Pulmonary artery endothelial cell (primary cell): ENCODE results near the gene NADK2. TPM values are rescaled to one million over a fixed set of nuclear protein-coding genes. Genes with fewer than 3 reads are reported as not detected.

Experiments used
- DNase-seq: peaks from one replicate; pipeline ENCODE4 v3.0.0-alpha.2; 2011; ENCODE audit warnings: low read depth, low spot score
- total RNA-seq: library from RNA; depleted of rRNA; stranded (reverse); fragments of >200 nt; gene quantifications from 2 replicates; pipeline ENCODE4 v1.2.3, GENCODE V29; 2014

Gene NADK2
- total RNA-seq, 1 donor from 2014 or later = 16.2 TPM

DNA sequence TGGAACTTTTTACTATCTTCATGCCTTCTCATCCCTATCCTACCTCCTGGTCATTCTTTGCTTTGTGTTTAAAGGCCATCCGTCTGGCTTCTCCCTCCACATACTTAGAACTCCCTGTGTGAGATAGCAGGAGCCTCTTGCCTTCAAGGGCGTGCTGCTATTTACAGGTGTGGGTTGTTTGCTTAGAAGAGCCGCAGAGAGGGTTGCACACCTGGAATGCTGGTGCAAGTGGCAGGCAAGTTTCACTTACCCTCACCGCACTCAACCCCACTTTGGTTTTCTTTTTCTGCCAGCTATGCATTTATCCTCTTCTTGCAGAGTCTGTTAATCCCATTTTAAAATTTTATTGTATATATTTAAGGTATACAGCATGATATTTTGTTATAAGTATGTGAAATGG is 77.3 kb downstream of the NADK2 start:
- no peak for DNase-seq

DNA sequence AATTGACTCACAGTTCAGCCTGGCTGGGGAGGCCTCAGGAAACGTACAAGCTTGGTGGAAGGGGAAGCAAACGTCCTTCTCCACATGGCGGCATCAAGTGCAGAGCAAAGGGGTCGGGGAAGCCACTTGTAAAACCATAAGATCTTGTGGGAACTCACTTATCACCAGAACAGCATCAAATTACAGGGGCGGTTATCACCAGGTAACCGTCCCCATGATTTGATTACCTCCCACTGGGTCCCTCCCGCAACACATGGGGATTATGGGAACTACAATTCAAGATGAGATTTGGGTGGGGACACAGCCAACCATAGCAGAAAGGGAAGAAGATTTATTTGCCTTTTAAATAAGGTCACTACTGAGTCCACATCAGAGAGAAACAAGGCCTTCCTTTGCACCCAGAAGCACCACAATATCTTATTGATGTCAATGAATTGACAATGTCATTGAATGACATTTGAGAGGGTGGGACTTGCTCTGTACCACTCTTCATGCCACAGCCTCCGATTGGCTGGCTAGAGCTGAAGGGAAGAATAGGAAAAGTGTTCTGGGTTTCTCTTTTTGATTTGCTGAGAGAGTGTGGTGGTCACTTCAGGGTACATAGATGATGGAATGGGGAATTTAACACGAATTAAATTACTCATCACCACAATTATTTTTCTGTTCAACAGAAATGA is 78.8 kb downstream of the NADK2 start:
- DNase-seq = no peak

DNA sequence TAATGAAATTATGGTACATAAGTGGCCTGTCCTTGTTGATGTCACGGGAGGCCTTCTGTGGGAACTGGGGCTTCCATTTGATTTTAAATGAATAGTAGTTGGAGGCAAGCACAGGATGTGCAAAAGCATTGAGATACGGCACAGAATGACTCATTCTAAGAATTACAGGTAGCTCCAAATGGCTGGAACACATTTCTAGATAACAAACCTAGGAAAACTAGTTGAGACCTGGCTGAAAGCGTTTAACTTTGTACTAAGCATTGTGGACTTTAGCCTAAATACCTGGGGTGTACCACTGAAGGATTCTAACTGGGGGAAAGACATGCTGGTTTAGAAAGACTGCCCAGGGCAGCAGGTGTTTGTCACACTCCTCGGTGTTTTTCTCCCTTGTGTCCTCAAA is 80.4 kb downstream of the NADK2 start:
- DNase-seq = no peak

DNA sequence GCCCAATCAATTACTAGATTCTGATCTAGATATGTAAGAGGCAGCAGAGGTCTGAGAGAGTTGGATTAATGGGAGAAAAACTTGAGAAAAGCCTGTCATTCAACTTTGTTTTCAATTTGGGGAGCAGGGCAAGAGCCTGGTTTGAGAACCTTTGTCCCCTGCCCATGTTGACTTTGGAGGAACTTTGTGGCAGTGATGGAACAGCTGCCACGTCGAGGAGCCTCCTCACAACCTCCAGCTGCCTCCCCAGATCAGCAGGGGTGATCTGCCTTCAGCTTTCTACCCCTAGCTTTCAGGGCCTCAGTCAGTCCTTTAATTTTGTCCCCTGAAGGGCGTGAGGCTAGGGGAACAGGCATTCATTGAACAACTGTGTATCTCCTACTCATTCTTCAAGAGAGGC is 81.1 kb downstream of the NADK2 start:
- no peak for DNase-seq

DNA sequence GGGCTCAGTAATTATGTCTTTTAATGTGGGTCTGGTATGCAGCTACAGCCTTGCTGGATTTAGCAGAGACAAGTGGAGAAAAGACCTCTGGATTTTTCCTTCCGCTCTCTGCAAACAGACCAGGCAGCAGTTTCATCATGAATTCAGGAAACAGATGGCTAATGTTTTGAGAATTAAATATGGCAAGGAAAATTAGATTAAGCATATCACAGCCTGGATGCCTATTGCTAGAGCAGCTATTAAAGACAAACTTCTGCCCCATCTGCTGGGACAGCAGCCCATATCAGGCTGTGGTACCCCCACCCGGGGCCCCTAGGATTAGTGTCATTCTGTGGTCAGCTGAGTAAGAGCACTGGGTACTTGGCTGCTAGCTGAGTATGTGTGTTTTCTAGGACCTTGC is 83.6 kb downstream of the NADK2 start:
- DNase-seq = no peak

DNA sequence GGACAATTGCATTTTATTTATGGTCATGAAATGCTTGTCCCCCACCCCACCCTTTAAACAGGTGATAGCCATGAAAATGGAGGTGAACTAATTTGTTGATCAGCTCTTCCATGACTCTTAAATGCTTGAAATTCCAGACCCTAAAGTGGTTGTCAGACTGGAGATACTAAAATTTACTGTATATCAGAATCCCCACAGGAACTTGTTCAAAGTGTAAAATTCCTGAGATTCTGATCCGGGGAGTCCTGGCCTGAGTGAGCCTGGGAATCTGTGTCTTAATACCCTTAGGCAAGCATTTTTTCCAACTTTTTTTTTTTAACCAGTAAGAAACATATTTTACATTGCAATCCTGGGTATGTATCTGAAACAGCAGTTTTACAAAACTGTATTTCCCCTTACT is 85.1 kb downstream of the NADK2 start:
- no peak for DNase-seq

DNA sequence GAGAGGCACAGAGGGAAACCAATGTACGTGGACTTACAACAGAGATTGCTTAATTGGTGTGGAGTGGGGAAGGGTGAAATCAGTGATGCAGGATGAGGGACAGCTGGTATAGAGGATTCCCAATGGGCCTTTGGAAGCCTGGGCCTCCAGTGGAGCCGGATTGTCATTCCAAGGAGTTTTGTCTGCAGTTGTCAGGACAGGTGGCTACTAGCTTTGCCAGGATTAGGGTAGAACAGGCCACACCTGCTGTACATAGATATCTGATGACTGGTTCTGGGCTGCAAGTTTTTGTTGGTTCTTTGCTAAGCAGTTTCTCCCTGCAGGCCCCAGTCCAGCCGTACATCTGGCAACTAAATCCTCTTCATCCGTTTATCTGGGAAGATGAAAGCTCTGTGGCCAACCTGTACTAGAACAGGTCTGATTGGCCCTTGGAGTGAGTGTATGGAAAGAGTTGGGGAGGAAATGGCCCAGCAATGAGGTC is 85.6 kb downstream of the NADK2 start:
- no peak for DNase-seq

DNA sequence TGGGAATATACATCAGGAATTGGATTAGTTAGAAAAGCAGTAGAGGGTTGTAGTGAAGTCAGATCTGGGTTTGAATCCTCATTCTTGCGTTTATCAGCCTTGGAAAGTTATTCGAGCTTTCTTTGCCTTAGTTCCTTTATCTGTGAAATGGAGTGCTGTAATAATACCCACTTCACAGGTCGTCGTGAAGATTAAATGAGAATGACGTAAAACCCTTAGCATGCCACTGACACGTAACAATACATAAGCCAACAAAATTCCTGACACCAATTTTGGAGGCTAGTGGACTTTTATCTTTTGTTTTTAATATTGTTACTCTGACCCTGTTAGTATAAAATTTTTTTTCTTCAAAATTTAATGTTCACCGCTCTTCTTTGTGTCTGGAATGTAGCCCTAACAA is 86.4 kb downstream of the NADK2 start:
- no peak for DNase-seq

DNA sequence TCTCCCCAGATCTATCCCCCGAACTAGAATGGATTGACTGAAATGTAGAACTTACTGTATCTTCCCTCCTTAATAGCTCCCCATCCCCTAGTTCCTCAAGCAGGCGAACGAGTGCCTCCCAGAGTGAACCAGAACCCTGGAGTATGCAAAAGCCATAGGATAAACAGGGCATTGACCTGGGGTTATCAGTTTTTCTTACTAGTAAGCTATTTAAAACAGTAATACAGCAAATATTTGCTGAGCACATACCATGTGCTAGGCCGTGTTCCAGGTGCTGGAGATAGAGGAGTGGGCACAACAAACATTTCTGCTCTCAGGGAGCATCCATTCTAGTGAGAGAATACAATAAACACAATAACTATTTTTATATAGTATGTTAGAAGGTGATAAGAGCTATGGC is 88.0 kb downstream of the NADK2 start:
- DNase-seq = no peak

DNA sequence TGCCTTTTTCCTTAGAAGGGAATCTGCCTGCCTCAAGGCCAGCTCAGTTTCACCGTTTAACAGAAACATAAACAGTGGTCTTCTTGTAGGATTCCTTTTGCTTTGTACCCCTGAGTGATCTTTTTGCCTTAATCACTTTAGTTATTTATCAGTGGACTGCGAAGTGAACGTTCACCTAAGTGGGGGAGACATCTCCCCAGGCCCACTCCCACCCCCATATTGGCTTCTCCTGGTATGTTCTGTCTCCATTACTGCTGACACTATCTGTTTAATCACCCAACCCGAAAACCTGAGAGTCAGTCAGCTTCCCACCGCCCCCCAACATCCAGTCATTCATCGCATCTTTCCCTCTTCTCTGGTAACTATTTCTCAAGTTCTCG is 88.4 kb downstream of the NADK2 start:
- DNase-seq = no peak

DNA sequence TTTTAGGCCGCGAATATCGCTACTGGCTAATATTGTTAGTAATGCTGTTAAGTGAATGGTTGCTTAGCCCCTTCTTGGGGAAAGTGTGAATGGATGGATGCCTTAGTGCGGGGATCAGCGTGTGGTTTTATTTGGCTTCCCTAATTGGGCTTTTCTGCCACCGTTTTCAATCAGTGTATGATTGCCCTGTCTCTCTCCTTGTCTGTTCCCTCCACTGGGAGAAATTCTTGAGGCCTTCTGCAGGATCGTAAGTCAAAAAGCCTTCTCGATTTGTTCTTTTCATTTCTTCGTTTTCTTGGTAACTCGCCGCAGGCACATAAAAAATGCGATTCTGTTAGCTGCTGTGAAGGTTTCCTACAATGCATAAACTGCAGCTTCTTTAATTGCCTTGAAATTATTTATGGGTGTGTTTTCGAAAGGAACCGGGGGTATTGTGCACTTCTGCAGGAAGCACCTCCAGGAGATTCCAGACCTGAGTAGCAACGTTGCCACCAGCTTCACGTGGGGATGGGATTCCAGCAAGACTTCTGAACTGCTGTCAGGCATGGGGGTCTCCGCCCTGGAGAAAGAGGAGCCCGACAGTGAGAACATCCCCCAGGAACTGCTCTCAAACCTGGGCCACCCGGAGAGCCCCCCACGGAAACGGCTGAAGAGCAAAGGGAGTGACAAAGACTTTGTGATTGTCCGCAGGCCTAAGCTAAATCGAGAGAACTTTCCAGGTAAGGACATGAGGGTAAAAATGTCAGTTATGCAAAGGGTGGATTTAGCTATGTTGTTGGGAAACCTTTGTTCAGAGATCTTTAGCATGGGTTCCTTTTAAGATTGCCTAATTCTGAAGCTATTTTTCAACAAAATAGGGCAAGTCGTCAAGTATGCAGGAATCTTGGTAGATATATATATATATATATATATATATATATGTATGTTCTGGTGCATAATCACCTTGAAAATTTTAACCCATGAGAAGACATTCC is 89.1 kb downstream of the NADK2 start:
- DNase-seq = no peak

DNA sequence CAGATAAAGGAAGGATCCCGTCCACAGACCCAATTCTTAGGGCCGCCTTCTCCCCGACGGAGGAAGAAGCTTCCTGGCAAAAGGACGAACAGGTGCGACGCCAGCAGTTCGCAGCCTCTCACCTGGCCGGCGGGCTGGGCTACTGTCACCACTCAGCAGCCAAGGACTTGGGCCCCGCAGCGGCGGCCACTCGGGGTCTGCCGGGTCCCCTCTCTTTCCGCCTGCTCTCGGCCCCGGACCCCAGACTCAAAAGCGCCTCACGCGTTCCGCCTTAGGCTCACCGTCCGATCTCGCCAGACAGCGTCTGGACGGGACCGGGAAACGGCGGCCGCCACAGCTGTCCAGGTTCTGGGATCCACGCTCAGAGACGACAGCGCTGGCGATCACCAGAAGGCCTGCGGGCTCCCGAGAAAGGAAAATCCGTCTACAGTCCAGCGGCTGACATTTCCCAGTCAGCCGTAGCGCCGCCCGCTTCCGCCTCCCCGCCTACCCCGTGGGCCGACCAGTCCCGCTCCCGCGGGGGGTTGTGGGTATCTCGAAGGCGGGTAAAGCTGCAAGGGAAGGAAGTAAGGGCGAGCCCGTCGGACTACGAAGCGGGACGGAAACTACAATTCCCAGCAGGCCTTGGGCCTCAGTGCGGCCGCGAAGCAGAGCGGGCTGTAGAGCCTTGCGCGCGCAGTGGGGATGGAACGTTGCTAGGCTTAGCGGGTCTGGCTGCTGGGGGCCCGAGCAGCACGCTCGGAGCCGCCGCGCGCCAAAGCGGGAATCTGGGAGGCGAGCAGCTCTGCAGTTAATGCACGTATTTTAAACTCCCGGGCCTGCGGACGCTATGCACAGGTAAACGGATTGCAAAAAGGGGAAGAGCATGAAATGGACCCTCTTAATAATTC is 90.0 kb downstream of the NADK2 start, which contains the start of the genes LMBRD2 and SKP2:
TSS of gene LMBRD2 (minus strand) at position 454 of the 890 bp plus-strand sequence. CDS start 8,538 bp downstream, outside the sequence.
TSS of gene SKP2 (plus strand) at position 678 of the 890 bp plus-strand sequence. CDS start at position 830, 152 bp downstream.
- DNase-seq = peak; percentile 94

DNA sequence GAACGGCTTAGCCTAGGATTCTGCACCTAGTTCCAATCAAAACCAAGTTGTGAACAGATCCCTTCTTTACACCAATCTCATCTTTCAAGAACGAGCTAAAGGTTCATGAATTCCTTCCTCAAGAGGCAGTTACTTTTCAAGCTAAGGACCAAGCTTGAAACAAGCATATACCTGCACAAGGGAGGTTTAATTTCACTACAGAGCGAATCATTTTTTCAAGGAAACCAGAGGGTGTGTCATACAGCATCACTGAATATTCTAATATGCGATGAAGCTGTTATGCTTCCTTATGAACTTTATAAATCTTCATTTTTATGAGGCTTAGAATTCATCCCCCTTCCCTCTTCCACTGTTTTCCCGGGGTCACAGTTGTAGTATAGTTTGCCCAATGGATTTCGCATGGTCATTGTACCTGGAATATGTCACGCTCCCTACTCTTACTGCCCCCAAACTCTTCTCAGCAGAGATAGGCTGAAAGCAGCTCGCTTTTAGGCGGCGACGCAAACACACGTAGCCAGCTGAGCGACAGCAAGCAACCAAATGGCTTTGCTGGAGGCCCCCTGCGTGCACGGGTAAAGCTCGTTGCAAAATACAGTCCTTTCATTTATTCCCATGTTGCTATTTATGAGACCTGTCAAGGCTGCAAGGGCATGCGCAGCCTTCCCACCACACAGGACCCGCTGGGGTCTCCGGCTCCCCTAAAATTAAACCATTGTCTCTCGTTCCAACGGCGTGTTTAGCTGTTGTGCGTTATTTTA is 90.9 kb downstream of the NADK2 start:
- no peak for DNase-seq

DNA sequence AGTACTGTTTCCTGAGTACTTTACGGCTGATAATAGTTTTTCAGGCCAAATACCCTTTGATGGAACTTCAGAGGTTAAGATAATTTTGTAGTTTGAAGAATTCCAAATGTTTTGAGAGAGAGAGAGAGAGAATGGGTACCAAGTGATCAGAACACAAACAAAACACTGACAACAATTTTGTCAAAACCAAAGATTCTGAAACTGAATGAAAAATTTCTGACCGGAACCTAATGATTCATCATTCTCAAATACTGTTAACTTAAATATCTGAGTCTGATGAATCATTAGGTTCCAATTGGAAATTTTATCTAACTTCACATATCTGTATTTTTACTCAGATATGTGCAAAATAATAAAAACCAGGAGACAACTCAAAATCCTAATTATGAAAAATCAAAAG is 94.0 kb downstream of the NADK2 start:
- DNase-seq = no peak

DNA sequence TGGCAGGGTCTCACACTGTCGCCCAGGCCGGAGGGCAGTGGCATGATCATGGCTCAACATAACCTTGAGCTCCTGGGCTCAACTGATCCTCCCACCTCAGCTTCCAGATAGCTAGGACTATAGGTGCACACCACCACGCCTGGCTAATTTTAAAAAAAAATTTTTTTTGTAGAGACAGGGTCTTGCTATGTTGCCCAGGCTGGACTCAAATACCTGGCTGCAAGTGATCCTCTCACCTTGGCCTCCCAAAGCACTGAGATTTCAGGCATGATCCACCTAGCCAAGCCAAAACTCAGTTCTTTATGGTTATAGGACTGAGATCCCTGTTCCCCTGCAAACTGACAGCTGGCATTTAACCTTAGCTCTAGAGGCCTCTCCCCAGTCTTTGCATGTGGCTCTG is 95.3 kb downstream of the NADK2 start:
- DNase-seq = no peak

DNA sequence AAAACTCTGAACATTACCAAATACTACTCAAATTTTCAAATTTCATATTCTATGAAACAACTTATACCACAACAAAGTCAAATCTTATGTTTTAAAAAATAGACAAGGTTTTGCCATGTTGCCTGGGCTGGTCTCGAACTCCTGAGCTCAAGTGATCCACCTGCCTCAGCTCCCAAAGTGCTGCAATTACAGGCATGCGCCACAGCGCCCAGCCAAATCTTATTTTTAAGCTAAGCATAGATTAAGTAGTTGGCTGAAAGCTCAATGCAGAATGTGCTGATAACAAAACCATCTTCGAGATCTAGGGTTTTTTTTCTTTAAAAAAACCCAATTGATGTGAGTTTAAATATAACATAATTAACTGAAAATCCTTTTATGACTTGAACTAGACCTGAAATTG is 96.4 kb downstream of the NADK2 start:
- DNase-seq = no peak
